ENCODE data around the gene NECTIN3.

NECTIN3 gene

DNA sequence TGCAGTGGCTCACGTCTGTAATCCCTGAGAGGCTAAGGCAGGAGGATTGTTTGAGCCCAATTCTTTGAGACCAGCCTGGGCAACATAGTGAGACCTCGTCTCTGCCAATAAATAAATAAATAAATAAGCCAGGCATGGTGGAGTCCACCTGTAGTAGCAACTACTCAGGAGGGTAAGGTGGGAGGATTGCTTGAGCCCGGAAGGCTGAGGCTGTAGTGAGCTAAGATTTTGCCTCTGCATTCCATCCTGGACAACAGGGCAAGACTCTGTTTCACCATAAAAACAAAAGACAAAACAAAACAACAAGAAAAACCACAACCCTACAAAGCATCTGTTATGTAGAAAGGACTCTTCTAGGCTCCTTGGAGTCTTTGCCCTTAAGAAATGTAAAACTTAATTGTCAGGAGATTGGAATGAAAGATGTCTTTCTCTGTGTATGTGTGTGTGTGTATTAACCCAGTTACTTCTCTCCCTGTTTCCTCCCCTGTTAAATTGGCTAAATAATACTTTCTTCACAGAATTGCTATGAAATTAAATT, 9.5 kb downstream of the NECTIN3 start:
- DNase-seq (ENCODE audit: low read depth, low spot score) = no peak

GRCh38 chr3:111084911-111085310, 13.3 kb downstream of the NECTIN3 start:
- no peak for DNase-seq (ENCODE audit: low read depth, low spot score)

GRCh38 chr3:111087924-111088469, 16.4 kb downstream of the NECTIN3 start:
- DNase-seq (ENCODE audit: low read depth, low spot score) = no peak

DNA sequence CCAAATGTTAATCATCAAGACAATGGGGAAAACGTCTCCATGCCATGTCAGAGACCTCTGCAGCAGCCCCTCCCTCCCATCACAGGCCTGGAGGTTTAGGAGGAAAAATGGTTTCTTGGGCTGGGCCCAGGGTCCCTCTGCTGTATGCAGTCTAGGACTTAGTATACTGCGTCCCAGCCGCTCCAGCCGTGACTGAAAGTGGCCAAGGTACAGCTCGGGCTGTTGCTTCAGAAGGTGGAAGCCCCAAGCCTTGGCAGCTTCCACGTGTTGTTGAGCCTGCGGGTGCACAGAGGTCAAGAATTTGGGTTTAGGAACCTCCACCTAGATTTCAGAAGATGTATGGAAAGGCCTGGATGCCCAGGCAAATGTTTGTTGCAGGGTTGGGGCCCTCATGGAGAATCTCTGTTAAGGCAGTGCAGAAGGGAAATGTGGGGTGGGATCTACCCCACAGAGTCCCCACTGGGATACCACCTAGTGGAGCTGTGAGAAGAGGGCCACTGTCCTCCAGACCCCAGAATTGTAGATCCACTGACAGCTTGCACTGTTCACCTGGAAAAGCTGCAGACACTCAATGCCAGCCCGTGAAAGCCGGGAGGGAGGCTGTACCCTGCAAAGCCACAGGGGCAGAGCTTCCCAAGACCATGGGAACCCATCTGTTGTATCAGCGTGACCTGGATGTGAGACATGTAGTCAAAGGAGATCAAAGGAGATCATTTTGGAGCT, 25.0 kb downstream of the NECTIN3 start:
- DNase-seq (ENCODE audit: low read depth, low spot score) = no peak

GRCh38 chr3:111103807-111104206, 32.2 kb downstream of the NECTIN3 start:
- DNase-seq (ENCODE audit: low read depth, low spot score) = no peak

GRCh38 chr3:111106993-111107661, 35.5 kb downstream of the NECTIN3 start:
- DNase-seq (ENCODE audit: low read depth, low spot score) = no peak

DNA sequence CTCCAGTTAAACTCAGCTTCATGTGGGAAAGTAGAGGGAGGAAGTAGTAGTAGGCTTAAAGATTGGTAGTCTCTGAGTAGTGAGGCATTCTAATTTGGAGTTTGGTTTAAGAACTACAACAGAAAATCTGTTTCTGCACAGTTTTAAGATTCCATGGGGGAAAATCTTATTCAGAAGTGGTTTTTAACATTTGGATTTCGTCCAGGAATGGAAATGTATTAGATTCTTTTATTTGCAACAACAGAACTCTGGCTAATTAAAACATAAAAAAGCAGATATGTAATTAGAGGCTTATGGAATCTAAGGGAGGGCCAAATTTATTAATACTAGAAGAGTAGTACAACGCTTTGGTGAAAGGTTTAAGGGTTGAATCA, 36.0 kb downstream of the NECTIN3 start:
- no peak for DNase-seq (ENCODE audit: low read depth, low spot score)

DNA sequence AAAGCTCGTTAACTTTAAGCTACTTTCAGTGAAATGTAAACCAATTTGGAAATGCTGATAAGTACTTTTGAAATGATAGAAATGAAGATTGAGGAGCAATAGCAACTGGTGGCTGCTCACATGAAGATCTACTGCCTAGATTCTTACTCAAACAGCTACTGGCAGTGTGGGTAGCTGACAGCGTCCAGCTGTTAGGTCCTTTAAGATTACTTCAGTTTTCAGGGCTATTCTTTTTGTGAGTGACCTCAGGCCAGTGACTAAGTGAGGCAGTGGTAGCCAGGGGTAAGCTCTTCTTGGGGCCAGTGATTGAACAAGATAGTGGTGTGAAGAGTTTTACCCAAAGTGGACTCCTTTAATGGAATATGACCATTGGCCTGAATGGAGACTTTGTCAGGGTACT, 41.3 kb downstream of the NECTIN3 start:
- no peak for DNase-seq (ENCODE audit: low read depth, low spot score)

GRCh38 chr3:111128884-111129283, 57.3 kb downstream of the NECTIN3 start:
- DNase-seq (ENCODE audit: low read depth, low spot score) = no peak

- no peak for DNase-seq (ENCODE audit: low read depth, low spot score)
These were observed 59.2 kb downstream of the NECTIN3 start for GRCh38 chr3:111130827-111131226.

GRCh38 chr3:111134302-111134701, 62.7 kb downstream of the NECTIN3 start:
- no peak for DNase-seq (ENCODE audit: low read depth, low spot score)

- no peak for DNase-seq (ENCODE audit: low read depth, low spot score)
These were observed 79.8 kb downstream of the NECTIN3 start for GRCh38 chr3:111151438-111151837.

DNA sequence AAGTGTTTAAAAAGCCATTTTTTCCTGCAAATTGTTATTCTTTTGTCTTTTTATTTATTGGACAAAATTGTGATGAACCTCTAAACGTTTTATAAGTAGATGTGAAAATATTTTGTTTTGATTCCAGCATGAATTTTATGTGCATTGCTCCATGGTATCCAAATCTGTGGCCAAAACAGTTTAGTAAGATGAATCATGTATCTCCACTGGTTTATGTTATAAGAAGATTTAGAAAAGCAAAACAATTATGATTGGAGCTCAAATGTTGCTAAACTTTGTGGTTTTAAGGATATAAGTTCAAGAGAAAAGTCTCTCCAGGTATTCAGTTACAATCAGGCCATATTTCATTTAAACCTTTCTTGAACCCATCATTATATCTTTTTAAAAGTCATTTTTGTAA, 80.9 kb downstream of the NECTIN3 start:
- no peak for DNase-seq (ENCODE audit: low read depth, low spot score)

- no peak for DNase-seq (ENCODE audit: low read depth, low spot score)
These were observed 84.9 kb downstream of the NECTIN3 start for GRCh38 chr3:111156517-111156916.

GRCh38 chr3:111159391-111159790, 87.8 kb downstream of the NECTIN3 start:
- DNase-seq (ENCODE audit: low read depth, low spot score) = no peak

DNA sequence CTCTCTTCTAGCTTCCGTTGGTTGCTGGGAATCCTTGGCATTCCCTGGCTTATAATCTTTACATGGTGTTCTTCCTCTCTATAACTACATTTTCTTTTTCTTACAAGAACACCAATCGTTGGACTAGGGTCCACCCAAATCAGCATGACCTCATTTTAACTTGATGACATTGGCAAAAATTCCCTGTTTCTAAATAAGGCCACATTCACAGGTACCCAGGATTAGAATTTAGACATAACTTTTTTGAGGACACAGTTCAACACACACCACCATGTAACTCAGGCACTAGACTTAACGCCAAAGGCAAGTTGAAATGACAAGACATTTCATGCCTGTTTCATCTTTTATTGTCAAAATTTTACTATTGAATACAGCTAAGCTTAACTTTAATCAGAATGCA, 93.0 kb downstream of the NECTIN3 start:
- DNase-seq (ENCODE audit: low read depth, low spot score) = no peak

GRCh38 chr3:111165411-111165810, 93.8 kb downstream of the NECTIN3 start:
- no peak for DNase-seq (ENCODE audit: low read depth, low spot score)

DNA sequence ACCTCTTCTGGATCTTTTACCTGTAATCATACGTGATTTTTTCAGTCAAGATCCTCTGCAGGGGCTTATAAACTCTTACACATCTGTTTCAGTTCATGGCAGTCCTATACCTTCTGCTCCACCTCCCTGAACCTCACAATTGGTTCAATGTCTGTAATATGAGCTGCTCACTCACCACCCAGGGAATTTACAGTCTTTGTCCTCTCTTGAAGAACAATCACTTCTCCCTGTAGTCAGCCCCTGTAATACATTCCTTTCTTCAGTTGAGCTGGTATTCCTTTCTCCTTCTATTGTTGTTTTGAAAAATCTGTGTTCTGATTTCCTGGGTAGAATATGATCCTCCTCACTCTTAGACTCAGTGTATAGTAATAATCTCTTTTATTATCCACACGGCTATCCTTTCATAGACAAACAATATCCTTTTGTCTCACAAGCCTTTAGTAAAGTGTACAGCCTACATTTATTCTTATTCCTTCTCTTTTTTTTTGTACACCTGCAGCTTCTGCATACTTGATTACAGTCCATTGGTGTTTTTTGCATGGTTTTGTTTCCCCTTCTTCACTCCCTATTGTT, 101.8 kb downstream of the NECTIN3 start:
- no peak for DNase-seq (ENCODE audit: low read depth, low spot score)

DNA sequence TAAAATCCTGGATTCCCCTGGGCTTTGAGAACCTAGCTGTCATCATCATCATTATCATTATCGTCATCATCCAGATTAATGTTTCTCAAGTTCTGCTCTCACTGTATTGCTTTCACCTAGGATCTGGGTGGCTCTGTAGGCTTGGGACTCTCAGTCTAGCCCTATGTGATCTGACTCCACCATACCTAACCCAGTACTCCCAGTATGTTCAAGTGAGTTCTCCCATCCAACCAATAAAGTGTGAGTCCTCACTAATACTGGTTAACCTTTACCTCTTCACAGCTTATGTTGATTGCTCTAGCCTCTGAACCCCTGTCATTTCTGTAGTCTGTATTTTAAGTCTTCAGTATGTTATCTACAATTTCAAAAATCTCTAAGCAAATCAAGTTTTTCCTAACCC, 102.3 kb downstream of the NECTIN3 start:
- DNase-seq (ENCODE audit: low read depth, low spot score) = no peak

DNA sequence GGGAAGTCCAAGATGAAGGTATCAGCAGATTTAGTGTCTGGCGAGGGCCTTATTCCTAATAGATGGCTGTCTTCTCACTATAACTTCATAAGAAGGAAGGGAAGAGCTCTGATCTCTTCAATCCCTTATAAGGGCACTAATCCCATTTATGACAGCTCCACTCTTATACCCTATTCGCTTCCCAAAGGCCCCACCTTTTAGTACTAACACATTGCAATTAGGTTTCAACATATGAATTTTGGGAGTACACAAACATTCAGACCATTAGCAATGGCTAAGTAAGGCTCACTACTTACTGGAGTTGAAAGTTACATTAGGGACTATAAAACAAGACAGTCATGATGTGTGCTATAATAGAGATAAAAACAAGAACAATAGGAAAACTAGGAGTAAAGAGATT, 118.9 kb downstream of the NECTIN3 start:
- DNase-seq (ENCODE audit: low read depth, low spot score) = no peak

GRCh38 chr3:111193472-111193871, 121.9 kb downstream of the NECTIN3 start:
- DNase-seq (ENCODE audit: low read depth, low spot score) = no peak

DNA sequence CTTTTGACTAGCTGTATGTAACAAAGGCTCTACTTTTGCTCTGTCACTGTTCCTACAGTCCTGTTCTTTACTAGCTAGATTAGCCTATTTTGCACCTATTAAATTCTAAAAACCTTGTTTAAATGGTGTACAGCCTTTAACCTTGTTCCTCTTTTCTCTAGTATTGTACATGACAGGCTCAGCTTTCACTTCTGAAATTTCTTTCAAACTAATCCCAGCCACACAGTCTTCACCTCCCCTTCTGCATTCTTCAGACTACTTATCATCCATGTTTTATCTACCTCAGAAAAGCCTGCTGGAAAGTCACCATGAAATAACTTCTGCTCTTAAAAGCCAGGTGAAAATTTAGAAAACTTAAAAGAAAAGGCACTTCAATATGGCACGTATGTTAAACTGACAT, 122.4 kb downstream of the NECTIN3 start:
- no peak for DNase-seq (ENCODE audit: low read depth, low spot score)

DNA sequence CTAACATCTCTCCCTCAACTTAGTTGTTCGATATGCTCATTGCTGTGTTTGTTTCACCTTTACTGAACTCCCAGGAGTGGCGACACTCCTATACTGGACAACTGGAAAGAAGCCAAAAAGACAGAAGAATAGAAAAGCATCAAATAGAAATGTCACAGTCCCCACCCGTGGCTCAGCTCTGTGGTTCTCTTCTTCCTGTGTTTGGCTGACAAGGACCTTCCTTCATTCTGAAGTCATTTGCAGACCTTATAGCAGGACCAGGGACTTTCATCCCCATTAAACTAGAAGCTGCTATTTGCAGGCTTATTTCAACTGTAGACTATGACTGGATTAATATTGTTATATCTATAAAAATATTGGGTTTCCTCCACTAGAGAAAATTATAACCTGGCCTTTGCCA, 125.9 kb downstream of the NECTIN3 start:
- no peak for DNase-seq (ENCODE audit: low read depth, low spot score)
